Middle frontal gyrus (tissue), 1 donor: Measurements from ENCODE around the gene TM4SF5.

Source experiments
- DNase-seq: peaks from one replicate; pipeline ENCODE4 v3.0.0-alpha.2; 2015; ENCODE audit warnings: low spot score; ENCODE audit errors: extremely low spot score

The TM4SF5 gene

DNA sequence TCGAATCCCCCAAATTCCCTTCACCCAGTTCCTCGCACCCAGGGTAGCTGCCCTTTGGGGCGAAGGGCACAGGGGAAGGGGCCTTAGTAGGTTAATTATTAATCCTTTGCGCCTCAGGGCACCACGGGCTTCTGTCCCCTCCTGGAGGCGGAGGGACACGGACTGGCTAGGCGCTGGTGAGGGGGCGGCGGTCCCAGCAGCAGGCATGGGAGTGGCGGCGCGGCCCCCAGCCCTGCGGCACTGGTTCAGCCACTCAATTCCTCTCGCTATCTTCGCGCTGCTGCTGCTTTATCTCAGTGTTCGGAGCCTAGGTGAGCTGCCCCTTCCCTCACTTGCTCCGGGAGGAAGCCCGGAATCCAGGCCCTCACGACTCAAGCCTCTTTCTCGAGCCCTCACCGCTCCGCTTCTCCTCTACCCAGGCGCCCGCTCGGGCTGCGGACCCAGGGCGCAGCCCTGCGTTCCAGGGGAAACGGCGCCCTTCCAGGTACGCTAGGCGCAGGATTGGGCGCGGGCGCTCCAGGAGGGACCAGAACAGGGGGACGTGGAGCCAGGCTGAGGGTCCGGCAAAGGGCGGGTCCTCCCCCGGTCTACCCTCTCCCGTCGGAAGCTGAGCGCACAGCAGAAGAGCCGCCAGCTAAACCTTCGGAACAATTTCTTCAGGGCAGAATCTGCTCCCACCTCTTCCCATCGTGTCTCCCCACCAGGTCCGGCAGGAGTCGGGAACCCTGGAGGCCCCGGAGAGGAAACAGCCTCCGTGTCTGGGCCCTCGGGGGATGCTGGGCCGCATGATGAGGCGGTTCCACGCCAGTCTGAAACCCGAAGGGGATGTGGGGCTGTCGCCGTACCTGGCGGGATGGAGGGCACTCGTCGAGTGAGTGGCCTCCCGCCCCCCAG is 17.4 kb downstream of the TM4SF5 start, which contains the start of gene GLTPD2:
Gene GLTPD2 (plus strand): TSS at position 158 of the 894 bp plus-strand sequence. CDS start 48 bp downstream, at position 206.
- no peak for DNase-seq

GRCh38 chr17:4789701-4789950 is 17.9 kb downstream of the TM4SF5 start:
- DNase-seq = no peak

DNA sequence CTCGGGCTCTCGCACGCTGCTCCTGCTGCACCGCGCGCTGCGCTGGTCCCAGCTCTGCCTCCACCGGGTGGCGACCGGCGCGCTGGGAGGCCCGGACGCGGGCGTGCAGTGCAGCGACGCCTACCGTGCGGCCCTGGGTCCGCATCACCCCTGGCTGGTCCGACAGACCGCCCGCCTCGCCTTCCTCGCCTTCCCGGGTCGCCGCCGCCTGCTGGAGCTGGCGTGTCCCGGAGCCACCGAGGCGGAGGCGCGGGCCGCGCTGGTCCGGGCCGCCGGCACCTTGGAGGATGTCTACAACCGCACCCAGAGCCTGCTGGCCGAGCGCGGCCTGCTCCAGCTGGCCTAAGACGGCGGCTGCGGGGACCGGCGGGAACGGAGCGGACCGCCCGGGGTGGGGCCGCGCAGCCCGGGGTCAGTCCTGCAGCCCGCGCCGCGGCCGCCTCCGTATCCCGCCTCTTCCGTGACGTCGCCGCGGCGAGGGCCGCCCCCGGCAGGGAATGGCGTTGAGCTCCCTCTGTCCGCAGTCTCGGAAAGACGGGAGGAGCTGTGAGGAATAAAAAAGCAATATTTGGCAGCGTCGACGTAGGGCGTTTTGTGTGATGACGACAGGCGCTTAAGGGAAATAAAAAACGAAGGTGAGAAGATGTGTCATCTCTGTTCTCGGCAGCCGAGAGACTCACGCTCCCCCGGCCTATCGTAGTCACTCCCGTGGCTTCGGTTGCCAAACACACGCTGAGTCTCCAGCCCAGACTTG is 18.4 kb downstream of the TM4SF5 start:
- peak; percentile 78 for DNase-seq

- no peak for DNase-seq
Measured at GRCh38 chr17:4790705-4791088, 19.0 kb downstream of the TM4SF5 start.

- DNase-seq = no peak
Measured at GRCh38 chr17:4795168-4795567, 23.5 kb downstream of the TM4SF5 start.

DNA sequence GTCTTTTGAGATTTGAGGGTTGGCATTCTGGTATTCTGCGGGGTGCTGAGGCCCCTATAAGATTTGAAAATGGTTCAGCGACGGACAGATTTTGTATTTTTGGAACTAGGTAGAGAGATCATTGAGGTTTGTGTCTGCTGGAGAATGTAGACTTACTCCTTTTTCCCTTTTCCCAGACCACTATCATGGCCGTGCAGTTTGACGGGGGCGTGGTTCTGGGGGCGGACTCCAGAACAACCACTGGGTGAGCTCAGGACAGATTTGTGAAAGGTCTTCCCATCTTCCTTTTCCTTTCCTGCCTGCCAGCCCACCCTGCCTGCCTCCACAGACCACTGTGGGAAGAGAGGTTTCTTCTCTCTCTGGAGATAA is 24.9 kb downstream of the TM4SF5 start:
- DNase-seq = no peak

DNA sequence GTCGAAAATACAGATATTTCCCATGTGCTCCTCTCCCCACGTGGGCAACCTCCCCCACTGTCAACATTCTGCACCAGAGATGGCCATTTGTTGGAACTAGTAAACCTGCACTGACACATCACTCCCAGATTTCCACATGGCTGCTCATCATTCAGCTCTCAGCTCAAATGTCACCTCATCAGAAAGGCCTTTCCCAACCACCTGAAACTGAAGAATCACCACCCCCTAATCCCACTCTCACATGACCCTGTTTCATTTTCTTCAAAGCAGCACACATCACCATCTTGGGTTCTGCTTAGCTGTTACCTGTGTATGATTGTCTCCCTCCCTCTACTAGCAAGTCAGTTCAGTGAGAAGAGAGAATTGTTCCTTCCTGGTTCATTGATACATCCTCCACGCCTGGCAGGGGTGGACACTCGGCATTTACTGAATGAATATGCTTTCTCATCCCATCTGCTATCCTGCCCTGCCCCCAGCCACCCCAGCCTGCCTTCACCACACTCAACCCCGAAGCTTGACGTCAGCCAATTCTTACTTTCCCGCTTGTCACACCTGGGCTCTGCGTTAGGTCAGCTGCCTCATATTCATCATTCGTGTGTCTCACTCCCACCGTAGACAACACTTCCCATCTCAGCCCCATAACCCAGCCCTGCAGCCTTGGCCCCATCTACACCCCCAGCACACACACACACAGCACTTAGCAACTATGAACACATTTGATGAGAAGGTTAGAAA is 28.9 kb downstream of the TM4SF5 start:
- DNase-seq = no peak

DNA sequence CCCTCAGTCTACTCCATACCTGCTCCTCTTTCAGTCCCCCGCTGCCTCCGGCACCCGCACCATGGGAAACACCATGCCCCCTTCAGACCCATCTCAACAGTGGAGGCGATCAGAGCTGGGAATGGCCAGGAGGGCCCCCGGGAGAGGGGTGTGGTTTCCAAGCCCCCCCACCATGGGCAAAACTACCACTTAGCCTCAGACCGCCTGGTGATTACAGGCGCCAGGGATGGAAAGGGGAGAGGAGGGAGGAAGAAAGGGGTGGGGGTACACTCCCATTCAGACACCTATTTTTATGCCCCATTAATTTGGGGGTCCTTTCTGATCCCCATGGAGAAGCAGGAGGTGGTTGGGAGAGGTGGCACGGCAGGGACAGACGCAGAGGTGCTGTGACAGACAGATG is 30.5 kb downstream of the TM4SF5 start, which contains the start of gene C17orf114:
Gene C17orf114 (minus strand): TSS at position 101 of the 400 bp plus-strand sequence.
- no peak for DNase-seq

DNA sequence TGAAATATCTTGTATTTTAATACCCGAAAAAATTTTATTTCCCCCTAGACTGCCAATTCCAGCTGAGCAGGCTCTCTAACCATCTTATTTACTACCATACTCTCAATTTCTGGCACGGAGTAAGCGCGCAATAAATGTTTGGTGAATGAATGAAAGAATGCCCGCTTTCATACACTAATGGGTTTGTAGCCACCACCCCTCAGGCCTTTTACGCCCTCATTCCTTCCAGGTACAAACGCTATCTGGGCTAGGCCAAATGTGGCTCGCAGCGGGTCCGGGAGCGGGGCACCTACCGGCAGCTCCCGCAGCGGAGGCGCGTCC is 34.7 kb downstream of the TM4SF5 start:
- DNase-seq = no peak

DNA sequence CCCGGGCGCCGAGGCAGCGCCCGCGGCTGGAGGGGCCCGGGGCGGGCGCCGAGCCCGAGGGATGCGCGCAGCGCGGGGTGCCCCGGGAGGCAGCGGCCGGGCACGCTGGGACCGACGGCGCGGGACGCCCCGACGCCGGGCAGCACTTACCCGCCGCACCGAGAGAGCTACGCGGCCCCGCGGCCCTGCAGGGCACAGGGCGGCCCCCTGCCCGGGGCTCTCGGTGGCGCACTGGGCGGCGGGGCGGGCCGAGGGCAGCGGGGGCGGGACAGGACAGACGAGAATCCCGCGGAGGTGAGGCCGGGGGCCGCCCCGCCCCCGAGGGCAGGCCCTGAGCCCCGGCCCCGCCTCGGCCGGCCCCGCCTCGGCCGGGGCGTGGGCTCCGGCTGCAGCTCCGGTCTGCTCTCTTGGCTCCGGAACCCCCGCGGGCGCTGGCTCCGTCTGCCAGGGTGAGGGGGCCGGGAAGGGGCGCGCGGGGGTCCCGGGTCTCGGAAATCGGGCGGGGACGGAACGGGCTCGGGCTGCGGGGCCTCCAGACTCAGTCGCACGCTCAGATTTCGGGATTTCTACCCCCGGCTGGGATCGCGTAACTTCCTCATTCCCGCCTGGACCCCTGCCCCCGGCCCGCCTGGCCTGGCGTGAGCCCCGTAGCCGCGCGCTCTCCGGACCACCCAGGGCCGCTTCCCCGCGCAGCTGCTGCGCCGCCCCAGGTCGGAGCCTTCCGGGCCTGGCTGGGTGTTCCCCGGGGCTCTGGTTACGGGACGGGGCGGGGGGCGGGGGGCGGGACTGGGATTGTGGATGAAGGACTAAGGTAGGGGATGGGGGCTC is 35.3 kb downstream of the TM4SF5 start, which contains the start of gene PLD2:
Gene PLD2 (plus strand): TSS at position 376 of the 828 bp plus-strand sequence. CDS start 621 bp downstream, outside the sequence.
- DNase-seq = peak; percentile 20

DNA sequence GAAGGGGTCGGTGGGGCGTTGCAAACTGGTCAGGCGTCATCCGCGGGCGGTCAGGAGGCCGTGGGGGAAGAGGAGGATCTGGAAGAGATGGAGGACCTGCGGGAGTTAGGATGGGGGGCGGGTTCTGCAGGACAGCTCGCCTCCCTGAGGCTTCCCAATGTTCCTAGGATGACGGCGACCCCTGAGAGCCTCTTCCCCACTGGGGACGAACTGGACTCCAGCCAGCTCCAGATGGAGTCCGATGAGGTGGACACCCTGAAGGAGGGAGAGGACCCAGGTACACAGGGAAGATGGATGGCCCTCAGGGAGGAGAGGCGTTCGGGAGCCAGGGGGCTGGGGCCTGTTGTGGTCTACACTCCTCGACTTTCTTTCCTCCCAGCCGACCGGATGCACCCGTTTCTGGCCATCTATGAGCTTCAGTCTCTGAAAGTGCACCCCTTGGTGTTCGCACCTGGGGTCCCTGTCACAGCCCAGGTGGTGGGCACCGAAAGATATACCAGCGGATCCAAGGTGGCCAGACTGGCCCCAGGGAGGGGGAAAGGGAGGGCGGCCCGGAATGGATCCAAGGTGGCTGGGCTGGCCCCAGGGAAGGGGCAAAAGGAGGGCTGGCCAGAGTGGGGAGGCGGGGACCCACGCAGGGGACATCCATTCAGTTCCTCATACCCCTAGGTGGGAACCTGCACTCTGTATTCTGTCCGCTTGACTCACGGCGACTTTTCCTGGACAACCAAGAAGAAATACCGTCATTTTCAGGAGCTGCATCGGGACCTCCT is 36.1 kb downstream of the TM4SF5 start:
- no peak for DNase-seq

- peak; percentile 14 for DNase-seq
Measured at GRCh38 chr17:4808378-4808767, 36.7 kb downstream of the TM4SF5 start.

GRCh38 chr17:4810696-4811290 is 39.1 kb downstream of the TM4SF5 start:
- DNase-seq = no peak

- no peak for DNase-seq
Measured at GRCh38 chr17:4811471-4811870, 39.8 kb downstream of the TM4SF5 start.

GRCh38 chr17:4812690-4813089 is 41.0 kb downstream of the TM4SF5 start:
- DNase-seq = no peak

DNA sequence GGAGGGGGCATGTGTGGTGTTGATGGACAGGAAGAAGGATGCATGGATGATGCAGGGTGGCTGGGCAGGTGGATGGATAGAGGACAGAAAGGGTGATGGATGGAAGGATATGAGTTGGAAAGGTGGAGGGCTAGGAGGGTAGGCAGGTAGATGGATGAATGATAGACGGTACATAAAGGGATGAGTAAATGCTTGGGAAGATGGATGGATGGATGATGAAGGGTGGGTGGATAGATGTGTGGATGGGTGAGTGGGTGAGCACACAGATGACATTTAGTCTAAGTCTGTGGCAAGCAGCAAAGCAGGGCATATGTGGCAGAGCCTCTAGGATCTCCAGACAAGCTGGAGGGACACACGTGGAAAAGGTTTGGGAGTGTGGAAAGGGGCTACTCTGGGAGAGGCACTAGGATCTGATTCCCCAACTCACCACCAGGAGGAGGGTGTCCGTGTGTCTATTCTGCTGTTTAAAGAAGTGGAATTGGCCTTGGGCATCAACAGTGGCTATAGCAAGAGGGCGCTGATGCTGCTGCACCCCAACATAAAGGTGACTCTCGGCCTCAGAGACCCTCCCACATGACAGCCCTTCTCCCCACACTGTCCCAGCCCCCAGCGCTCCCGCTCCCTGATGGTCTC is 43.5 kb downstream of the TM4SF5 start:
- no peak for DNase-seq

DNA sequence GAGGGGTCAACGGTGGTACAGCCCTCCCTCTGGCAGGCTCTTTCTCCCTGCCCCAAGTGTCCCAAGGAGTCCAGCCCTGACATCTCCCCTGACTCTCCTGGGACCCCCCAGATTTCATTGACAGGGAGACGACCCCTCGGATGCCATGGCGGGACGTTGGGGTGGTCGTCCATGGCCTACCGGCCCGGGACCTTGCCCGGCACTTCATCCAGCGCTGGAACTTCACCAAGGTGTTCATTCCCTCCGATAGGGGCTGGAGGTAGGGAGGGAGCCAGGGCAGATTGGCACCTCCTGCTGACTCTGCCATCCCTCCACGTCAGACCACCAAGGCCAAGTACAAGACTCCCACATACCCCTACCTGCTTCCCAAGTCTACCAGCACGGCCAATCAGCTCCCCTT is 45.1 kb downstream of the TM4SF5 start:
- no peak for DNase-seq

- no peak for DNase-seq
Measured at GRCh38 chr17:4818276-4818675, 46.6 kb downstream of the TM4SF5 start.

GRCh38 chr17:4822835-4823234 is 51.1 kb downstream of the TM4SF5 start:
- DNase-seq = no peak
